M059J (cell line): Measurements from ENCODE around the gene XAGE5. TPM values are rescaled to one million over a fixed set of nuclear protein-coding genes. Genes with fewer than 3 reads are reported as not detected.
"Not testable (repeated sequence)": the region's sequence is repeated elsewhere in the genome, so short reads cannot be mapped to it uniquely, and the experiment has no call there.

Experiments used
- DNase-seq: peaks from one replicate; pipeline ENCODE4 v3.0.0-alpha.2; 2012; ENCODE audit warnings: low read depth
- total RNA-seq: library from RNA; depleted of rRNA; stranded (reverse); fragments of >200 nt; shearing (Covaris generic); gene quantifications from 2 replicates; pipeline ENCODE4 v1.2.3, GENCODE V29; 2014; rRNA removed

XAGE5 gene, protein sequence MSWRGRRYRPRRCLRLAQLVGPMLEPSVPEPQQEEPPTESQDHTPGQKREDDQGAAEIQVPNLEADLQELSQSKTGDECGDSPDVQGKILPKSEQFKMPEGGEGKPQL
- total RNA-seq = not detected in 2 replicates

DNA sequence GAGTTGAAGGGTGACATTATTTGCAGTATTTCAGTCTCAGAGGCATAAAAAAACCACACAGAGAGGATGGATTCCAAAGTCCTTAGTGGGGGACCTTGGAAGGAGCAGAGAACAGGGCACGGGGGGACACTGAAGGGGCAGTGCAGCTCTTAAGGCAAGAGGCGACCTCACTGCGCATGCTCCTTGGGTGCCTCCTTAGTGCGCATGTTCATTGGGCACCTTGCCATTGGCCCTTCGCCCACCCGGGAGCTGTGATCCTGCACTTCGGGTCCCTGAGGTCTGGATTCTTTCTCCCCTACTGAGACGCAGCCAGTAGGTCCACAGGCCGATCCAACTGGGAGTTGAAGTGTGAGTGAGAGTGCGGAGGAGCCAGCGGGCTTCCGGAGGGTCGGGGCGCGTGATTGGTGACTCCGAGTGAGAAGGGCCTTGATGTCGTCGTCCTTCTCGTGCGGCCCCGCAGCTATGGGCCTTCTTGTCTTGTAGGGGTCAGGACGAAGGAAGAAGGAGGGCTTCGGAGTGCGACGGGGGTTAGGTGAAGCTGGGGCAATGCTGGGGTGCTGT, at the start of gene XAGE5:
Gene XAGE5 (plus strand): TSS at position 223 of the 561 bp plus-strand sequence. CDS start 1,280 bp downstream, outside the sequence.
- no peak for DNase-seq

DNA sequence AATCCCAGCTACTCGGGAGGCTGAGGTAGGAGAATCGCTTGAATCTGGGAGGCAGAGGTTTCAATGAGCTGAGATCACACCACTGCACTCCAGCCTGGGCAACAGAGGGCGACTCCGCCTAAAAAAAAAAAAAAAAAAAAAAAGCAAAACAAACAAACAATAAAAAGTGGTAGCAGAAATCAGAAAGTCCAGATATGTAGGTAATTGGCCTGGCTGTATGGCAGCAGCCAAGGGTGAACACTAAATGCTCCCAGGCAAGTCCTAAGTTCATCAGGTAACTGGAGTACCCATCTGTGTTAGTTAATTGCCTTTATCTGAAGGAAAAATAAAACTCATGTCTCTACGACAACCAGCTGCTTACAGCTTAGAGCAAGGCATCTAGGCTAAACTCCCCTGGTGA, 45.1 kb upstream of the XAGE5 start:
- not testable (repeated sequence) for DNase-seq

DNA sequence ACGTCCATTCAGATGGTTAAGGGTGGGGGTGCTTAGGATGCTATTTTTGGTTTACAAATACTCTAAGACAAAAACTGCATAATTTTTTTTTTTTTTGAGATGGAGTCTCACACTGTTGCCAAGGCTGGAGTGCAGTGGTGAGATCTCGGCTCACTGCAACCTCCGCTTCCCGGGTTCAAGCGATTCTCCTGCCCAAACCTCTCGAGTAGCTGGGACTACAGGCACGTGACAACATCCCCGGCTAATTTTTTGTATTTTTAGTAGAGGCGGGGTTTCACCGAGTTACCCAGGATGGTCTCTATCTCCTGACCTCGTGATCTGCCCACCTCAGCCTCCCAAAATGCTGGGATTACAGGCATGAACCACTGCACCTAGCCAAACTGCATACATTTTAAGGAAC, 37.6 kb upstream of the XAGE5 start:
- DNase-seq = not testable (repeated sequence)

DNA sequence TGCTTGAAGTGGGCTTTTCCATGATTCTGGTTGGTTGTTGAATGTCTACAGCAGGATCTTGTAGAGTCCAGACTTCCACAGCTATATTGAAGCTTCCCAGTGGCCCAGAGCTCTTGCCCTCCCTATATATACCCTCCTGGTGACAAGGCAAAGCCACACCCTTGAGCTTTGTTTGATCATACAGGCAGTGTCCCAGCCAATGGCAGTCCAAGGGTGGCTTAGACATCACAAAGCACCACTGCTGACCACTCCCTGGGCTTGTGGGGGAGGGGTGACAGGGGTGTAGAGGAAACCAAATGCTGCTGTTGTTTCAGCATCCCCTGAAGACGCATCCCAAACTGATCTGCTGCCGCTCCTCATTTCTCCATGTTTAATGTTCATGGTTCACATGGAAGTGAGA, 13.8 kb upstream of the XAGE5 start, which contains the start of gene SPANXN5:
Gene SPANXN5 (minus strand): TSS at position 101 of the 400 bp plus-strand sequence. CDS start 79 bp downstream, at position 22.
- DNase-seq = not testable (repeated sequence)

DNA sequence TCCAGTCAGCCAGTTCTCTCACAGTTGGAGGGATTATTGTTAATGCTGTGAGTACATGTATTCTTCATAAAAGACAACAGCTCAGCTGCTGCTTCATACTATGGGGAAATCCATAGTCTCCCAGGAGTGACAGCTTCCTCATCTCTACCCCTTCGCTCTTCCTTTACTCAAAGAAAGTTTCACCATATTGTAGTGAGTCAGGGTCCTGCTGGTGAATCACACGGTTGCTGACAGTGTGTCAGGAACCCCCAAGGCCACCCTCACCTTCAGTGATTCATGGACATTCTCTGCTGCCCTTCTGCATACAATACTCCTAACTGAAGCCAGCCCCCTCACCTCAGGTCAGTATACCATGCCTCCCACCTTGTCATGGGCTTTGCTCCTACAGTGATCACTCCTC, 6.2 kb upstream of the XAGE5 start:
- DNase-seq = not testable (repeated sequence)

DNA sequence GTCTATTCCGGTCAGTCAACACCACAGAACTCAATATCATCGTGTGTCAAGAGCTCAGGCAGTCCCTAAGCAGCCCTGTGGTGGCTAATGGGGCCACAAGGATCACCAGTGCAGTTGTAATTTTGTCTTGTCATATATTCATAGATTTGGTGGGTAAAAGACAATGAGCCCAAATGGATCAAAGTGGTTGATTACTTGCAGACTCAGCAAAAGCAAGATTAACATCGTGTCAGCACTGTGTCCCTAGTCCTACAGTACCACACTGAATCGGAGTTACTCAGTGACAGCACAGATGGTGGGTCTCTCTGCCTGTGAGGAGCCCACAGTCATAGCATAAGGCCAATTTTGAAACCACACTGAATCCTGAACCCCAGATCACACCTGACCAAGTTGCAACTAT, 8.7 kb downstream of the XAGE5 start:
- no peak for DNase-seq

DNA sequence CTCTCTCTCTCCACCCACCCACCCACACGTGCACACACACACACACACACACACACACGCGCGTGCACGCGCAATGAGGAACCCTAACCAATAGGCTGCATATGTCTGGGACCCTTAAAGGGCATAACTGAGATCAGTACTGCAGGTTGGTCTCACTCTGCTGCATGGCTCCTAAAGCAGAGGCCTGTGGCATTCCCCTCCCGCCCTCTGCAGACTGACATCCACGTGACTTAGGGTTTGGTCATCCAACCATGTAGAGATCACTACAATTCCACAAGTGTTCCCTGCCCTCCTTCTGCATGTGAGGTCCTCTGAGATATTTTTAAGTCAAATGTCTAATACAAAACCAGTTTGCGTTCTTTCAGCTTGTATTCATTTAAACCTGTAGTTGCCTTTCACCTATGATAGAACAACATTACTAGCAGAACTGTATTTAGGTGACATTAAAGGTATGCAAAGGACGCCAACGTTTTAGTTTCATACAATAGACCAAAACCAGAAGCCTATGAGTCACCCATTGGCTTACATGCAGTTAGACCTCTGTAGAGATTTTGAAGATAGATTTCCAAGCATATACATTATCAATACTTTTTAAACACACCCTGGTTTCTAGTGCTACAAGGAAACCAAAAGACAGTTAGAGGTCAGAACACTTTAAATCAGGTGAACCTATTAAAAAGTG, 10.1 kb downstream of the XAGE5 start:
- no peak for DNase-seq

DNA sequence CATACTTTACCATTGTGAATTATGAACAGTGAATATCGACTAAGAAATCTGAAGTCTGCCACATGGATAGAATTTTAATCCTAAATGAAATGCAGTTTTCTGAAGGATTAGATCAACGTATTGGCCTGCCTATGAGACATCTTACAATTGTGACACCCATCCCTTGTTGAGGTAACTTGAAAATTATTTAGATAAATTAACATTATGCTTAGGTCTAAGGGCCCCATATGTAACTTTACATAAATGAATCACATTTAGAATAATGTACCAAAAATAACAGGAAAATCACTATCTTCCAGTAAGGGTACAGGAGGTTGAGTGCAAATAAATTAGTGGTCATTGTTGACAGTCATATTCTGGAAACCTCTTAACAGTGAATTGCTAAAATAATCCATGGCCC, 13.5 kb downstream of the XAGE5 start:
- no peak for DNase-seq

DNA sequence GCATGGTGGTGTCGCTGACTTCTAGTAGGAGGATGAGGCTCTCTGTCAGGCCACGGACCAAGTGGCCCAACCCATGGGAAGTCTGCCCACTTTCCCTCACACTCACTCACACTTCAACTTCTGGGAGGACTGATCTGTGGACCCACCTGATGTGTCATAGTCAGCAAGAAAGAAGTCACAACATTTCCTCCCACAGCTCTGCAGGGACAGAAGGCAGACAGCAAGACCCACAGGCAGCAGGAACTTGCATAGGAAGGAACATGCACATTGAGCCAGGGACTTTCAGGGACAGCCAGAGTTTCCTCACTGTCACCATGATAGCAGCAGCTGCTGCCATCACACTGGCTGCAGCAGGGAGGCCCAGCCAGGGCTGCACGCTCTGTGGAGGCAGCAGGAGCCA, 19.5 kb downstream of the XAGE5 start:
- DNase-seq = no peak

DNA sequence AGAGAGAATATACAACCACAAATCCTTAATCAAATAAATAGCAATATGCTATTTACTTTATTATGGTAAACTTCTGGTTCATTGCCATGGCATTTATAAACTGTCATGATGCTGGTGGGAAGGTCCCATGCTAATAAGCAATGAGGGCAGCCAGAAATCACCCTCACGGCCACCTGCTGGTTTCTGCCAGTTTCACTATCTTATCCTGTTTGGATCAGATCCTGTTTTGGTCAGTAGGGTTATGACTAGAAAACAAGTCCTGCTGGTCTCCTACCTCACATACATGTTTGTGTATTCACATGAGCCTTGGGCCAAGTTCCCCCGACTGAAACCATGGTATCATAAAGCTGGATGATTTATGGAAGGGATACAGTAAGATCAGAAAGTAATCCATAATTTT, 28.1 kb downstream of the XAGE5 start:
- no peak for DNase-seq

DNA sequence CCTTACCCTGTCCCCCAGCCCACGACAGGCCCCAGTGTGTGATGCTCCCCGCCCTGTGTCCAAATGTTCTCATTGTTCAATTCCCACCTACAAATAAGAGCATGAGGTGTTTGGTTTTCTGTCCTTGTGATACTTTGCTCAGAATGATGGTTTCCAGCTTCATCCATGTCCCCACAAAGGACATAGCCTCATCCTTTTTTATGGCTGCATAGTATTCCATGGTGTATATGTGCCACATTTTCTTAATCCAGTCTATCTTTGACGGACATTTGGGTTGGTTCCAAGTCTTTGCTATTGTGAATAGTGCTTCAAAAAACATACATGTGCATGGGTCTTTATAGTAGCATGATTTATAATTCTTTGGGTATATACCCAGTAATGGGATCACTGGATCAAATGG, 32.5 kb downstream of the XAGE5 start:
- not testable (repeated sequence) for DNase-seq

DNA sequence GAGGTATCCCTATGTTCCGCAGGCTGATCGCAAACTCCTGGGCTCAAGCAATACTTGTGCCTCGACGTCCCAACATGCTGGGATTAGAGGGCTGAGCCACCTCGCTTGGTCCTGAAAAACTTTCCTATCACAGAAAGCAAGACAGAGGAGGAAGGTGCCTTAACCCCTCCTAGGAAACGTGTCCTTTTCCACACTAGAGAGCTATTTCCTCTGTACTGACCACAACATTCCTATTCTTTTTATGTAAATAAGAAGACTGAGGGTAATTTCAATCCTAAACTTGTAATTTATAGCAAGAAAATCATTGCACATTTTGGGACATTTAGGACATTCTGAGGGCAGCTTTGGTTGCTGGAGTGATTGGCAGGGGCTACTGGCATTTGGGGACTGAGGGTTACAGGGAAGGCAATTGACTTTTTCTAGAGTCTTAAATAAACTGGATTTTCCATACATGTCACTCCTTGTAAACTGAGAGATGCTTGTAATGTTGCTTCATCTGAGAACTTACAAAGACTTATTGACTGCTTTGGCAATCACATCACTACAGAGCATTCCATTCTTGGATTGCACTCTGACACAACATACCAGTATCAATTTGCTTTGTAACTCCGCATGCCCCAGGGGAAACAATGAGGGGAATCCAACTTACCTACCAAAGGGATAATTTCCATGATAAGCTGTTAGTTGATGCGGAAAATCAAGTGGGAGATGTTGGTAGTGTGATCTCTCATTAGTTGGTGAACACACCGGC, 41.2 kb downstream of the XAGE5 start:
- DNase-seq = peak; percentile 32

DNA sequence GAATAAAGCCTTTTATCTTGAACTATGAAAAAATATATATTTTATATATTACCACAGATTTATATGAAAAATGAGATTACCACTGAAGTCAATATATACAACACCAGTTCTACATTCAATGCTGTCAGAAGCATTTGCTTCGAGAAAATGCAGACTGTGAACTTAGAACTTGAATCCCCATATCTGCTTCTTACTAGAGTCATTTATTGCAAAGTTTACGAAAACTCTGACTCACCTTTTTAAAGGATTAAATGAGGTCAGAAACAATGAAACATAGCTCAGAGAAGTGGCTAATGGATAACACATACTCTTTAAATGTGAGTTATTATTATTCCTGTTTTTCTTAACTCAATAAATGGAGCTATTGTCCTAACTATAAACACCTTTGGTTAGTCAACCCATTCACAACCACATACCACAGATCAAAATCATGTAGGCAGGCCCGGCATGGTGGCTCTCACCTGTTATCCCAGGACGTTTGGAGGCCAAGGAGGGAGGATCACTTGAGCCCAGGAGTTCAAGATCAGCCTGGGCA, 46.0 kb downstream of the XAGE5 start:
- DNase-seq = peak; percentile 2

DNA sequence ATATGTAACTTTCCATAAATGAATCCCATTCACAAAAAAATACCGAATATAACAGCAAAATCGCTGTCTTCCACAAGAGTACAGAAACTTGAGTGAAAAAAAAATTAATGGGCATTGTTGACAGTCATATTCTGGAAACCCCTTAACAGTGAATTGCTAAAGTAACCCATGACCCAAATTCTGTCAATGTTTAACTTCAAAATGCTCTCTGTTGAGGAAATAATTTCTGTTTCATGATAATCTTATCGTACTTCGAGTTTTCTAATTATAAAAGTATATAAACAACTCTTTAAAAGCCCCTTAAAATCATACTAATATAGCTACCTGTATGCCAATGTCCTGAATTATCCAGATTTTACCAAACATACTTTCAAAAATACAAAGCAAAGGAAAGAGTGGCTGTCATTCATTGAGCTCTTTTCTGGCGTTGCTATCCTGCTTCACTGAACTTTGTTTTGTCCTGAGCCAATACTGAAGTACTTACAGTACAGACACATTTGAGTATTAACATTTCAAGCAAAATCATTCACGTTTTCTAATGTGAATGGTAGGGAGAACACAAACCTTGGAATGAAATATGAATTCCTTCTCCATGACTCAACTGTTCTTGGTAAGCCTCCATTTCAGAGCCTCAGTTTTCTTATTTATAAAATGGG, 54.4 kb downstream of the XAGE5 start:
- no peak for DNase-seq

Other genes with a start within 250 kb of the XAGE5 start
- not detected in 2 replicates for gene SSX7, start 156.4 kb upstream of the XAGE5 start, total RNA-seq
- gene SSX2, start 104.1 kb upstream of the XAGE5 start, total RNA-seq = not detected in 2 replicates
- 0.25 and 0.98 TPM in 2 replicates for gene SSX2B, start 60.0 kb upstream of the XAGE5 start, total RNA-seq
- not detected in 2 replicates for gene SPANXN5, start 13.9 kb upstream of the XAGE5 start, total RNA-seq
- gene XAGE3, start 56.8 kb downstream of the XAGE5 start, total RNA-seq = not detected in 2 replicates
- 15.2 and 22.1 TPM in 2 replicates for gene FAM156B, start 86.0 kb downstream of the XAGE5 start, total RNA-seq
- gene FAM156A, start 147.2 kb downstream of the XAGE5 start, total RNA-seq = 23.1 and 26.1 TPM in 2 replicates
- 0.54 and 0.81 TPM in 2 replicates for gene GPR173, start 237.5 kb downstream of the XAGE5 start, total RNA-seq